ENCODE measurements around the gene KLLN.
"Not testable (repeated sequence)": the region's sequence is repeated elsewhere in the genome, so short reads cannot be mapped to it uniquely, and the experiment has no call there.

The KLLN gene

DNA sequence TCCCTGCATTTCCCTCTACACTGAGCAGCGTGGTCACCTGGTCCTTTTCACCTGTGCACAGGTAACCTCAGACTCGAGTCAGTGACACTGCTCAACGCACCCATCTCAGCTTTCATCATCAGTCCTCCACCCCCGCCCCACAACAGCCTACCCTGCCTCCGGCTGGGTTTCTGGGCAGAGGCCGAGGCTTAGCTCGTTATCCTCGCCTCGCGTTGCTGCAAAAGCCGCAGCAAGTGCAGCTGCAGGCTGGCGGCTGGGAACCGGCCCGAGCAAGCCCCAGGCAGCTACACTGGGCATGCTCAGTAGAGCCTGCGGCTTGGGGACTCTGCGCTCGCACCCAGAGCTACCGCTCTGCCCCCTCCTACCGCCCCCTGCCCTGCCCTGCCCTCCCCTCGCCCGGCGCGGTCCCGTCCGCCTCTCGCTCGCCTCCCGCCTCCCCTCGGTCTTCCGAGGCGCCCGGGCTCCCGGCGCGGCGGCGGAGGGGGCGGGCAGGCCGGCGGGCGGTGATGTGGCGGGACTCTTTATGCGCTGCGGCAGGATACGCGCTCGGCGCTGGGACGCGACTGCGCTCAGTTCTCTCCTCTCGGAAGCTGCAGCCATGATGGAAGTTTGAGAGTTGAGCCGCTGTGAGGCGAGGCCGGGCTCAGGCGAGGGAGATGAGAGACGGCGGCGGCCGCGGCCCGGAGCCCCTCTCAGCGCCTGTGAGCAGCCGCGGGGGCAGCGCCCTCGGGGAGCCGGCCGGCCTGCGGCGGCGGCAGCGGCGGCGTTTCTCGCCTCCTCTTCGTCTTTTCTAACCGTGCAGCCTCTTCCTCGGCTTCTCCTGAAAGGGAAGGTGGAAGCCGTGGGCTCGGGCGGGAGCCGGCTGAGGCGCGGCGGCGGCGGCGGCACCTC is at the start of gene KLLN, which contains the start of gene PTEN:
Gene KLLN, minus strand, starts transcription at position 481 of the 891 bp plus-strand sequence. CDS start 1,046 bp downstream, outside the sequence.
Gene PTEN, plus strand, starts transcription at position 573 of the 891 bp plus-strand sequence. CDS start 845 bp downstream, outside the sequence.
- DNase-seq (ENCODE audit: extremely low read depth in 1 of 2, low read depth in 1 of 2) = peak; percentile 67 to 70

DNA sequence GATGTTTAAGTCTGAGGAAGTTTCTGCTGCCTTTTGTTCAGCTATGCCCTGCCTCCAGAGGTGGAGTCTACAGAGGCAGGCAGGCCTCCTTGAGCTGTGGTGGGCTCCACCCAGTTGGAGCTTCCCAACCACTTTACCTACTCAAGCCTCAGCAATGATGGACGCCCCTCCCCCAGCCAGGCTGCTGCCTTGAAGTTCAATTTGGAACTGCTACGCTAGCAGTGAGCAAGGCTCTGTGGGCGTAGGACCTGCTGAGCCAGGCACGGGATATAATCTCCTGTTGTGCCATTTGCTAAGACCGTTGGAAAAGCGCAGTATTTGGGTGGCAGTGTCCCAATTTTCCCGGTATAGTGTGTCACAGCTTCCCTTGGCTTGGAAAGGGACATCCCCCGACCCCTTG is 40.1 kb upstream of the KLLN start:
- not testable (repeated sequence) for DNase-seq (ENCODE audit: extremely low read depth in 1 of 2, low read depth in 1 of 2)

- not testable (repeated sequence) for DNase-seq (ENCODE audit: extremely low read depth in 1 of 2, low read depth in 1 of 2)
Measured at GRCh38 chr10:87897957-87898356, 34.6 kb upstream of the KLLN start.

- no peak for DNase-seq (ENCODE audit: extremely low read depth in 1 of 2, low read depth in 1 of 2)
Measured at GRCh38 chr10:87896216-87896615, 32.9 kb upstream of the KLLN start.

- DNase-seq (ENCODE audit: extremely low read depth in 1 of 2, low read depth in 1 of 2) = no peak
Measured at GRCh38 chr10:87895430-87895829, 32.1 kb upstream of the KLLN start.

- DNase-seq (ENCODE audit: extremely low read depth in 1 of 2, low read depth in 1 of 2) = no peak
Measured at GRCh38 chr10:87887548-87888289, 24.4 kb upstream of the KLLN start.

GRCh38 chr10:87887146-87887545 is 23.8 kb upstream of the KLLN start:
- no peak for DNase-seq (ENCODE audit: extremely low read depth in 1 of 2, low read depth in 1 of 2)

- no peak for DNase-seq (ENCODE audit: extremely low read depth in 1 of 2, low read depth in 1 of 2)
Measured at GRCh38 chr10:87886635-87887034, 23.3 kb upstream of the KLLN start.

GRCh38 chr10:87882555-87883294 is 19.4 kb upstream of the KLLN start:
- DNase-seq (ENCODE audit: extremely low read depth in 1 of 2, low read depth in 1 of 2) = no peak

DNA sequence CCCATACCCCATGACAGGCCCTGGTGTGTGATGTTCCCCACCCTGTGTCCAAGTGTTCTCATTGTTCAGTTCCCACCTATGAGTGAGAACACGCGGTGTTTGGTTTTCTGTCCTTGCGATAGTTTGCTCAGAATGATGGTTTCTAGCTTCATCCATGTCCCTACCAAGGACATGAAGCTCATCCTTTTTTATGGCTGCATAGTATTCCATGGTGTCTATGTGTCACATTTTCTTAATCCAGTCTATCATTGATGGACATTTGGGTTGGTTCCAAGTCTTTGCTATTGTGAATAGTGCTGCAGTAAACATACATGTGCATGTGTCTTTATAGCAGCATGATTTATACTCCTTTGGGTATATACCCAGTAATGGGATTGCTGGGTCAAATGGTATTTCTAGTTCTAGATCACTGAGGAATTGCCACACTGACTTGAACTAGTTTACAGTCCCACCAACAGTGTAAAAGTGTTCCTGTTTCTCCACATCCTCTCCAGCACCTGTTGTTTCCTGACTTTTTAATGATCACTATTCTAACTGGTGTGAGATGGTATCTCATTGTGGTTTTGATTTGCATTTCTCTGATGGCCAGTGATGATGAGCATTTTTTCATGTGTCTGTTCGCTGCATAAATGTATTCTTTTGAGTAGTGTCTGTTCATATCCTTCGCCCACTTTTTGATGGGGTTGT is 18.2 kb upstream of the KLLN start:
- DNase-seq (ENCODE audit: extremely low read depth in 1 of 2, low read depth in 1 of 2) = not testable (repeated sequence)

DNA sequence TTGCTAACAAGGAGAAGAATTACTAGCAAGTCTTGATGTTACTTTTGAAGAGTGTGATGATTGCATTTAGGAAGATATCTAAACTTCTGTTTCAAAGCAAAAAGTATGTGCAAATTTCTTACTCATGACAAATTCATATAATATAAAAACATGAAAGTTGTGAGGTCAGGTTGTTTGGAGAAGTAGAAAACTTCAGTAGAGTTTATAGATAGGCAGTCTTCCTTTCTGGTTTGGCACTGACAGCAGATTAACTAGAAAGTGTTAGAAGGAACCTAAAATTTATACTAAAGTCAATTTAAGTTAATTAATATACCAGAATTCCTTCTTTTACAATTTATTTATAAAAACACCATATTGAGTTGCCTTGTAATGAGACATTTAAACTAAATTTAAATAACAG is 17.0 kb upstream of the KLLN start:
- no peak for DNase-seq (ENCODE audit: extremely low read depth in 1 of 2, low read depth in 1 of 2)

DNA sequence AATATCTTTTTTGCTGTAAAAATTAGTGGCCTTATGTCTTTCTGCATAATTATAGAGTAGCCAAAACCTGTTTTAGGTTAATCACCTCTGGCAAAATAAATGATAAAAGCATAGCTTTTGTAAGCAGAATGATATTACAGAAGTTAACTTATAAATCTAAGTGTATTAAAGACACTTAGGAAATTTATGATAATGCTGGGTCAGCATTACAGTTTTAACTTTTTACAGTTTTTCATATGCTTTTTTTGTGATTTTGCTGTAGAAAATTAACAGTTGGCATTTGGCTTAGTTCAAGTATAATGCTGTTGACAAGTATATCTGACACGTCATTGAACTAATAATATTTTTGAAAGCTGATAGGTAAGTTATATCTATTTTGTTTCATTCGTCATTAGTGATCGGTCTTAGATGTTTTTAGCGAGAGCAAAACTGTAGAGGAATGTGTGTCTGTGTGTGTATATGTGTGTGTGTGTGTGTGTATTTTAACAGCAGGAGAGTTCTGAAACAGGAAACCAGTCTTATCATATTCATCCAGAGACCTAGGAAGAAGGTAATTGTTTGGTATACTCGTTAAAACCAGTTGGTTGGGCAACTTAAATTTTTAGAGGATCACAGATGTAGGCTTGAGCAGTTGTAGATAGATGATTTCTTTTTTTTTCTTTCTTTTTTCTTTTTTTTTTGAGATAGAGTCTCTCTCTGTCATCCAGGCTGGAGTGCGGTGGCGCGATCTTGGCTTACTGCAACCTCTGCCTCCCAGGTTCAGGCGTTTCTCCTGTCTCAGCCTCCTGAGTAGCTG is 15.5 kb upstream of the KLLN start:
- DNase-seq (ENCODE audit: extremely low read depth in 1 of 2, low read depth in 1 of 2) = no peak

GRCh38 chr10:87875929-87876571 is 12.7 kb upstream of the KLLN start:
- DNase-seq (ENCODE audit: extremely low read depth in 1 of 2, low read depth in 1 of 2) = no peak

GRCh38 chr10:87873656-87874055 is 10.3 kb upstream of the KLLN start:
- DNase-seq (ENCODE audit: extremely low read depth in 1 of 2, low read depth in 1 of 2) = no peak

GRCh38 chr10:87872828-87873227 is 9.5 kb upstream of the KLLN start:
- no peak for DNase-seq (ENCODE audit: extremely low read depth in 1 of 2, low read depth in 1 of 2)

DNA sequence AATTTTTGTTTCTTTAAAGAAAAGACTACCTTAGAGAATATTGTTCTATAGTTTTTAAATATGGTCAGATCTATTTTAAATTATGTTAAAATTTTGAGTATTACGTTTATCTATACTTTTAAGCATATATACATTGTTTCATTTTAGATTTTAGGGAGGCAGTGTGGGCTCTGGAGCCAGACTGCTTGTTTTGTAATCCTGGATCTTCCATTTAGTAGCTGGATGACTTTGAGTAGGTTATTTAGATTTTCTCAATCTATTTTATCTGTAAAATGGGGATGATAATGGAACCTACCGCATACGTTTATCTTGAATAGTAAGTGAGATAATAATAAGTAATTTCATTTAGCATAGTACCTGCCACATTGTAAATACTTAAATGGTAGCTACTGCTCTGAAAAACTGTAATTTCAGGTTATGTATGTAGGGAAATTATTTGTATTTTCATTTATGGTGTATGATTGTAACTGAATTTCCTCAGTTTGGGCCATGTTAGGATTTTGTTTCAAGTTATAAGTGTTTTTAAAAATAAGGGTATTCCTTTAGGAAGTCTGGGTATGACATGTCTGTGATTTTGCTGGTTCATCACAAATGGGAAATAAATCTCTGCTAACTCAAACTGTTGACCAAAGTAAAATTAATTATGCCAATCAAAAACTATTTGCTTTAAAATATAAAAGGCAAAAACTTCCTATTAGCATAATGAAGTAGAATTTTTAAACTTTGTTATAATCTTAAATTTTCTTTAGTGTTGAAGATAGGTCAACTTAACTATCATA is 6.6 kb upstream of the KLLN start:
- no peak for DNase-seq (ENCODE audit: extremely low read depth in 1 of 2, low read depth in 1 of 2)

- DNase-seq (ENCODE audit: extremely low read depth in 1 of 2, low read depth in 1 of 2) = not testable (repeated sequence)
Measured at GRCh38 chr10:87869139-87869538, 5.8 kb upstream of the KLLN start.

DNA sequence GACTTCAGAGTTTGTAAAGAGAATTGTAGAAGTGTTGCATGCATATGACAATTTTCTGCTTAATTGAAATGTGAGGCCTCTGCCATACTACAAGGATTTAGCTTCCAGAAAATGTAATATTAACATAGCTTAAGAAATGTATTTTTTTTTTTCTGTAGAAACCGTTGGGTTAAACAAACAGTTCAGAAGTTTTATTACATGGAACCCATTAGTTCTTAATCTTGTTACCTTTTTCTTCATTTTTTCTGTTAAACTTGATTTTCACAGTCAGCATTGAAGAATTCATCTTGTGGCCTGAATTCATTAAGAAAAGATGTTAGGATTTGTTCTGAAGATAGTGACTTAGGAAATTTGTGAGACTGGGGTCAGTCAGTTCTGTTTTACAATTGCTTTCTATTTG is 4.9 kb upstream of the KLLN start:
- no peak for DNase-seq (ENCODE audit: extremely low read depth in 1 of 2, low read depth in 1 of 2)
